ENCODE measurements around the gene P3H4. TPM values are rescaled to one million over a fixed set of nuclear protein-coding genes. Genes with fewer than 3 reads are reported as not detected.
"Not testable (repeated sequence)": the region's sequence is repeated elsewhere in the genome, so short reads cannot be mapped to it uniquely, and the experiment has no call there.

Gene P3H4
- total RNA-seq, 1 donor from 2014 or later, result 24.1 TPM

DNA sequence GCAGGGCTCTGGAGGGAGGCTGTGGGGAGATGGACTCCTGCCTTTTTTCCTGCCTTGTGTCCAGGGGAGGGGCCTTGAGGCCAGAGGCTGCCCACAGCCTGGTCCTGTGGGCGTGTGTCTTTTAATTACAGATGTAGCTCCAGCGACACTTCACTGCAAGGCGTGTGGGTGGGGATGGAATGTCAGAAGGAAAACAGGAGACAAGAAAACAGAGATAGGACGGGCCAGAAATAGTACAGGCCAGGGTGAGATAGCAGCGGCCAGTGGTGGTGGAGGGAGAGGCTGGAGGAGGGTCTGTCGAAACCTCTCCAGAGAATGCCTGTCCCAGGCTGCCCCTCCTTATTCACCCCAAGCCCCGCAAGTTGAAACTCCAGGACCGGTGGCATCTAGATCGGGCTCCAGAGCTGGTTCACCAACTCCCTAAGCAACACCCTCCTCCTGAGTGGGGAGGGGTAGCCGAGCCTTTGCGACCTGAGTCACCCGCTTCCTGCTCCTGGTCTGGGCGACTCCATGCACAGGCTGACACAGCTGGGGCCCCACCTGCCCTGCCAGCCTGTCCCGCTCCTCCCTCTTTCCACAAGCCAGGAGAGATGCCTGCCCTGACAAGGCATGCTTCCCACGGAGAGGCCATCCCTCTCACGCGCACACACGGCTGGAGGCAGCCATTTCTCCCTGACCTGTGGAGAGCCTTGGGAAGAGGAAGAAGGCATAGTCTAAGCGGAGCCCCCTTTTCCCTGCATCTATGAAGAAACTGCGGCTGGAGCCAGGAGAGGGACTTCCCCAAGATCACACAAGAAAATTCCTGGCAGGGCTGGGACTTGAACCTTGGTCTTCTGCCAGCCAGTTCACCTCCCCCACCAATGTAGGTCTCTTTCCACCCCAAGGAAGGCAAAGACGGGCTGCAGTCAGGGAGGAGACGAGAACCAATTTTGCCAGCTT, 18.6 kb downstream of the P3H4 start:
- DNase-seq (ENCODE audit: low spot score), result peak; percentile 68

DNA sequence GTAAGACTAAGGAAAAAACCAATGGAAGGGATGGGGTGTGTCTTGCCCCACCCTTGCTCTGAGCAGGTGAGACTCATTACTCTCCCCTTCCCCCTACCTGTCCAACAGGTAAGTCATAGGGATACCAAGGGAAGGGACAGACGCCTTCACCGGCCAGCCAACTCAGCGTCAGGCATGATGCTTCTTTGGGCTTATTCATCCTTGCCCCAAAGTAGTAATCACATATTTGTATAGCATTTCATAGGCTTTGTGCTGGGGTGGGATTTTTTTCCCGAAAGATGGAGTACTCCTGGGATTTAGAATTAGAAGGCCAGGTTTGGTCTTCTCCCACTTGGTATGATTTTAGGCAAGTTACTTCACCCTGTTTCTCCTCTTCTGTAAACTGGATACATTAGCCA, 24.7 kb downstream of the P3H4 start:
- DNase-seq (ENCODE audit: low spot score), result no peak

DNA sequence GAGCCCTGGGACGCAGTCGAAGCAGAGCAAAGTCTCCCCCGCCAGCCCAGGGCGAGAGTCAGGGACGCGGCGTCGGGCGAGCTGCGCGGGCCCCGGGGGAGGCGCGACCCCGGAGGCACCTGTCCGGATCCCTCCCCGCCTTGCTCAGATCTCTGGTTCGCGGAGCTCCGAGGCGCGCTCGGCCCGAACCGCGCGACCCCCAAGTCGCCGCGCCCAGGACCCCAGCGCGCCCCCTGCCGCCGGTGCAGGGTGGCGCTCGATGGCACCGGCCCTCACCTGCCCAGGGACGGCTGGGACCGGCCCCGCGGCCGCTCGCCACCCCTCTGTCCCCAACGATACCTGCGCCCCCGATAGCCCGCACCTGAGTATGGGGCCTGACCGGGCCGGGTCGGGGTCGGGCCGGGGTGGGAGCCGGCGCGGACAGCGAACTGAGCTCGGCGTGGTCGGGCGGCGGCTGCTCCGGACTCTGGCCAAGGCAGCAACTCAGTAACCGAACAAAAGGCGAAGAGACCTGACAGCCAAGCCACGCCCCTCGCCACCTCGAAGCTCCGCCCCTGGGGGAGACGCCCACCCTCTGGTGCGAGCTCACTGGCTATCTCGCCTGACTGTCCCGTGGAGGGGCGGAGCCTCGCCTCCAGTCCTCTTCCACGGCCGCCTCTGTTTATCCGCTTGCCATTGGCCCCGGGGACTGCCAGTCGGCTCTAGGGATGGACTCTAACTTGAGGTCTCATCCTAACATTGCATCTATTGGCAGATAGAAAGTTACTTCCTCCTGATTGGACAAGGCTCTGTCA, 25.3 kb downstream of the P3H4 start, which contains the start of gene JUP:
Gene JUP, minus strand, starts transcription at position 485 of the 794 bp plus-strand sequence. CDS start 14,857 bp downstream, outside the sequence.
- peak; percentile 100 for DNase-seq (ENCODE audit: low spot score)

DNA sequence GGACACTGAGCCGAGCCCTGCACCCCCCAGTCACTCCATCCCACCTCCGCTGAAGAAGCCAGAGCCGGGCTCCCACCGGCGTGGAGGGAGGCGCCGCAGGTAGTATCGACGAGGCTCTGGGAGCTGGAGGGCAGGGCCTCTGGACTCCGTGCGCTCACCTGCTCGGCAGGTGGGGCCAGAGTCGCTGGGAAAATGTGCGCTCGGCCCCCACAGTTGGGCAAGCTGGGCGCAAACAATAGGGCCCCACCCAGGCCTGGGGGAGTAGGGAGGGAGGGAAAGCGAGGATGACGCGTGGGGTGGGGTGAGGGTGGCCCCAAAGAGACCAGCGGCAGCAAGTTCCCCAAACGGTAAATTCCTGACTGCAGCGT, 25.9 kb downstream of the P3H4 start:
- peak; percentile 75 for DNase-seq (ENCODE audit: low spot score)

DNA sequence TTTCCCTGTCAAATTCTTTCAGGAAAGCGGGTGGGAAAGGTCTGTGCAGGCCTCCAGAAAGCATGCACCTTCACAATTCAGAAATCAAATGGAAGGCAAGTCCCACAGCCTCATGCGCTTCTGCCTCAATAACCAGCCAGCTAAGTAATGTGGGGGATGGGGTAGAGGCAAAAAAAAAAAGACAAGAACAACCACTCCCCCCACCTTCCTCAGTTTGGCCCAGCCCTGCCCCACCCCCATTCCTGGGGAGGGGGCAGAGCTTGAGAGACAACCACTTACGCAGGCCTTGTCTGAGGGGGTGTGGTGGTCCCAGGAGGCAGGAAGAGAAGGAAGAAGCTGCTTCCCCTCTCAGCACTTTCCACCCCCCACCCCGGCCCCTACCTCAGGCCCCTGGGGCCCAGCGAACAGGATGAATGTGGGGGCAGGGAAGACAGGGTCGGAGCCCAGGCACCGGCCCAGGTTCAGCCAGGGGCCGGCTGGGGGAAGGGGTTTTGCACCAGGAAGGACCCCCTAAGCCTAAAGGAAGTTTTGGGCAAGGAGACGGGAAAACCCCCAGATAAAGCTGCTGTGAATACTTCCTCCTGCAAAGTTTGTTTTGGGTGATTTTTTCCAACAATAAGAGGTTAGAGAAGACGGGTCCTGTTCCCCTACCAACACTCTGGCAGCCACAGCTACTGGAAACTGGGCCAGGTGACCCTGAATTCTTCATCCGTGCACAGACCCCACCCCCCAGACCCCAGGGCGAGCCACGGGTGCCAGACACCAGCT, 26.5 kb downstream of the P3H4 start:
- no peak for DNase-seq (ENCODE audit: low spot score)

DNA sequence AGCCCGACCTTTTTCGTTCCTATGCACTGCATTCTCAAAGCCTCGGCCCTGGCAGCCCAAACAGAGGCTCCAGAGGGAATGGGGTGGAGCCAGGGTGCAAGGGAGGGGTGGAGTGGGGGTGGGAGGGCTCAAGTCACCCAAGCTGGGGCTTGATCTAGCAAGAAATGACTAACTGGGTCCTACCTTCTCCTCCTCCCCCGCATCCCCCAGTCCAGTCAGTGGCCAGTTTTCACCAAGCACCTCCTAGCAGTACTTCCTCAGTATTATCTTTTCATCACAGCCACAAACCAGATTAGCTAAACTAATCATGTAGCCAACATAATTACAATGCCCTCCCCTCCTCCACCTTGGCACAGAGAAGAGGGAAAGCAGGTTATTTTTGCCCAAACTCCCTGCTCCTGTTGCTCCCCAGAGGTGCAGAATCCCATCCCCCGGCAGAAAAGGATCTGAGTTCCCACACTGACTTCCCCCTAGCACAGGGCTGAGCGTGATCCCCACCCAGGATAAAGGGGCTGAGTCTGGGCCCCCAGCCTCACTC, 27.5 kb downstream of the P3H4 start:
- DNase-seq (ENCODE audit: low spot score), result no peak

DNA sequence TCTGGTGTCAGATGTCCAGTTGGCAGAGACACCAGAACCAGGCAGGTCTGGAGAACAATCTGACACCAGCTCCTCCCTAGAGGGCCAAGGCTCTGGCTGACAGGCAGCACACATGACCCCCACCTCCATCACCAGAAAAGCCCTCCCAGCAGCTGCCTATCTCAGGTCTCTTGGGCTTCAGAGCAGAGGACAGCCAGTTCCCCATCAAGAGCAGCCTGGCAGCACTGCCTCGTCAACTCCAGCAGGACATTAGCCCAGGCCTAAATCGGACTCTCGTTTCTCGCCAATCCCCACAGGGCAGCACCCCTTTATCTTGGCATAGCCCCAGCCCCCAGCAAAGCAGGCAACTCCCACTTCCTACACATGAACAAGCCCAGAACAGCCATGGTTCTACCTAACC, 29.6 kb downstream of the P3H4 start:
- no peak for DNase-seq (ENCODE audit: low spot score)

DNA sequence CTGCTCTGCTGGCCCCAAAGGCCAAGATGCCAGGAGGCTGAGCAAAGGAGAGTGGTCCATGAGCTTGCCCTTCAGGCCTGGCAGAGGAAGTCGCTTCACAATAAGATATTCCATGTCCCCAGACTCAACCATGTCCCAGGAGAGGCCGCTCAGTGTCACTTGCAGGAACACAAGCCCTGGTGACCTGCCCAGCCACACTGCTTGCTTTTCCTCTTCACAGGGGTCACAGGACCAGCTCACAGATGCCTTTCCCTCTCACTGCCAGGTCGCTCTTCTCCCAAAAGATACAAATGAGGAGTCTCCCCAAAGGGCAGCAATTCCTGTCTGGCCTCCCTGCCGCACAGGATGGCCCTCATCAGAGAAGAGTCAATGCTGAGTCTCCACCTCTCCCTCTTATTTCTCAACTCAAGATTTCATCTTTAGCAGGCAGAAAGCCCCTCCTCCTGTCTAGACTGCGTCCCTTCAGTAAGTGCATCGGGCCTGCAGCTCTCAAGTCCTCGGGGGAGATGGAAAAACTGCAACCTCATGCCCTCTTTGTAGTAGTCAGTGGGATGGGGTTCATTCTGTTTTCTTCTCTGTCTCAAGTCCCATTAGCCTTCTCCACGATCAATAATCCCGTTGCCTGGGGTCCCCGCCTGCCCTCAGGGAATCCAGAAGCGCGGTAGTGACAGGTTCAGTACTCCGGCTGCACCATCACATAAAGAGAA, 30.2 kb downstream of the P3H4 start:
- no peak for DNase-seq (ENCODE audit: low spot score)

DNA sequence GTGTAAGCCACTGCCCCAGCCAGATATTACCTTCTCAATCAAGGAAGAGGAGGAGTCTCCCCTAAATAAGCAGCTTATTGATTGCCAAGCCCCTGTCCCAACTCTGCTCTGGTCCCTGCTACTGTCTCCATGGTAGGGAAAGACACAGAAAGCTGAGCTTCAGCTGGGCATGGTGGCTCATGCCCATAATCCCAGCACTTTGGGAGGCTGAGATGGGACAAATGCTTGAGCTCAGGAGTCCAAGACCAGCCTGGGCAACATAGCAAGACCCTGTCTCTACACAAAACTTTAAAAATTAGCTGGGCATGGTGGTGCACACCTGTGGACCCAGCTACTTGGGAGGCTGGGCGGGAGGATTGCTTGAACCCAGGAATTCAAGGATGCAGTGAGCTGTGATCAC, 31.8 kb downstream of the P3H4 start:
- no peak for DNase-seq (ENCODE audit: low spot score)

DNA sequence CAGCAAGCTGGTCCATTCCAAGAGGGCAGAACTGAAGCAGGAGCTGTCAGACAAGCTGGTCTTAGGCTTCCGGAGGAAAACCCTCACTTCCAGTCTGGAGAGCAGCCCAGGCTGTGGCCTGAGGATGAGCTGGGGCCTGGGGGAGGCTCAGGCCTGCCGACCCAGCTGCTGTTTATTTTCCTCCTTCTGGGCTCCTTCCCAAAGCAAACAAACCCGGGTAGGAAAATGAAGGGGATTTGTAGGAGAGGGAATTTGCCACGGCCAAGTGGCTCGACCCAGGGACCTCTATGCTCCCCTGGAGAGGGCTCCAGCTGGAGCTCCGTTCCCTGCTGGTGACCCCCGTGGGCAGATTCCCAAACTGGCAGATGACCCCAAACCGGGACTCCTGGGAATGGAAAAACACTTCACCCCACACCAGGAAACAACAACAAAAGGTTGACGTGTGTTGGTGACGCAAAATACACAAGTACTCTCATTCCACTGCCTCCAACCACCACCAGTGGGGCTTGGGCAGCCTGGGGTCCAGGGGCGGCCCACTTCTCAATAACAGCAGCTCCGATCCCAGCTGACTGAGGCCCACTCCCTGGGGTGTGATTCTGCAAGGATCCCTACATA, 34.1 kb downstream of the P3H4 start:
- peak; percentile 75 for DNase-seq (ENCODE audit: low spot score)

DNA sequence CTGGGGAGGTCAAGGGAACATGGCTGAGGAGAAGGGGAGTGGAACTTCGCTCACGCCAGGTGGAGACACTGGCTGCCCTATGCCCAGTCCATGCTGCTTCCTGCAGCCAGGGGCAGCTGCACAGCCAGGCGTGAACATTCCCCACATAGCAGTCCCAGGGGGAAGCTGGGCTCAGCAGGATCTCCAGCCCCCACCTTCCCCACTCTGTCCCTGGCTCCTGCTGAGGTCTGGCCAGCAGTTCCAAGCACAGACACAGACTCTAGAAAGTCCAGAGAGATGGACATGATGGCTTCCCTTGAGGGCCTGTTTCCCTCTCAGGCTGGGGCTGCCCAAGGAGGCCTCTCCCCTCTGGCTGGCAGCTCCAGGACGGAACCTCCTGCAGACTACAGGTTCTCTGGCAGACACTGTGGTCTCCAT, 34.6 kb downstream of the P3H4 start:
- peak; percentile 37 for DNase-seq (ENCODE audit: low spot score)

DNA sequence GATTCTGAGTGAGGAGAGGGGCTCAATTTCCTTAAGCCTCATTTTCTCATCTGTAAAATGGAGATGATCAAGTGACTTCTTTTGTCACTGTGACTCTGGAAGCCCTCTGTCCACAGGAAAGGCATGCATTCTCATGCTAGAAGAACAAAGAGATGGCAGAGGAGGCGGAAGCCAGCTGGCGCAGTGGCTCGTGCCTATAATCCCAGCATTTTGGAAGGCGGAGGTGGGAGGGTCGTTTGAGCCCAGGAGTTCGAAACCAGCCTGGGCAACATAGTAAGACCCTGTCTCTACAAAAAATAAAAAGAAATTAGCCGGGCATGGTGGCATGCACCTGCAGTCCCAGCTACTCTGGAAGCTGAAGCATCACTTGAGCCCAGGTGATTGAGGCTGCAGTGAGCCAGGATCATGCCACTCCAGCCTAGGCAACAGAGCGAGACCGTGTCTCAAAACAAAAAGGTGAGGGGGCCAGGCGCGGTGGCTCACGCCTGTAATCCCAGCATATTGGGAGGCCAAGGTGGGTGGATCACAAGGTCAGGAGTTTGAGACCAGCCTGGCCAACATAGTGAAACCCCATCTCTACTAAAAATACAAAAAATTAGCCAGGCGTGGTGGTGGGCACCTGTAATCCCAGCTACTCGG, 35.4 kb downstream of the P3H4 start:
- DNase-seq (ENCODE audit: low spot score), result not testable (repeated sequence)

DNA sequence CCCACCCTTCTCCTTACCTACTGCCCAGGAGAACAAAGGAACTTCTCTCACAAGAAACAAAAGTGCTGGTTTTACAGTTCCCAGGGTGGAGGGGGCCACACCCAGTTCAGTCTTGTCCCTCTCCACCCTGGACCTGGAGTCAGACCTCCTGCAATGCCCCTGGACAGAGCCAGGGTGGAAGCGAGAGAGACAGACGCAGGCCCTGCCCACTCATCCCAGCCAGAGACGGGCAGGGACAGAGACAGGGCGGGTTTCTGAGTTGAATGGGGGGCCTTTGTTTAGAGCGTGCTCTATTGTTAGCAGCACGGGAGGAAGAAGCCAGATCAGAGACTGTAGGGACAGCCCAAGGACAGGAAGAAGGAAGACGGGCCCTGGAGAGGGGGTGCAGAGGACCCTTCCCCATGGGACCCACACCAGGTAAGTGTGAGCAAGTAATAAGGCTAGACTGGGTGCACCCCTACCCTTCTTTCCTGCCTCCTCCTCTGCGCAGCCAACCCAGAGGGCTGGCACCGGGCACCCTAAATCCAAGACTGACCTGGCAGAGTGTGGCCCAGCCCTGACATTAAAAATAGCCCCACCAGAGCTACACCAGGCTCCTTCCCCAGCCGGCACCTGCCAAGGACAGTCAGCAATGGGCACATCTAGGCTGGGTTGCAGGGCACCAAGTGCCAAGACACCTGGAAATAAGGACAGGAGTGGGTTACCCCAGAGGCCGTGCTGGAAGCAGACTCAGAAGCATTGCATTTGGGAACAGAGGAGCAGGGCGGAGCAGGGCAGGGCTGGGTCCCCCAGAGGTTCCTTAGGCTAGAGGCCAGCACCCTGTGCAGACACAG, 36.1 kb downstream of the P3H4 start:
- no peak for DNase-seq (ENCODE audit: low spot score)

DNA sequence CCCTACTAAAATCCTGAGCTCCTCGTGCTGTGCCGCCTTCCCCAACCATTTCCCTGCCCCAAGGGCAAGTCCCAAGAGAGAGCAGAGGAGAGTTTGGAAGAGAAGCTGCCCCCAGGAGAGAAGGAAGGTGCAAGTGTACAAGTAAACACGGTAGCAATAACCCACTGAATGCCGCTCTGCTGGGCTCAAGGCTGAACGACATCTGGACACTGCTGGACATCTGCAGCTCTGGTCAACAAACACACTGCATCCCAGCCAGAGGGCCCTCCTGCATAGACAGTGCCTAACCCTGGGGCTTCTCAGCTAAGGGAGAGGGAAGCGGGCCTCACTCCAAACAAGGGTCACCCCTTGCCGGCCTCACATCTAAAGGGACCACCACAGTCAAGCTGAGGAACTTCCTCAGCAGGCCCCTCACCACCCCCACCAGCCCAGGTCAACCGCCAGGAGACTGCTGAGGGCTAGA, 38.0 kb downstream of the P3H4 start:
- no peak for DNase-seq (ENCODE audit: low spot score)

DNA sequence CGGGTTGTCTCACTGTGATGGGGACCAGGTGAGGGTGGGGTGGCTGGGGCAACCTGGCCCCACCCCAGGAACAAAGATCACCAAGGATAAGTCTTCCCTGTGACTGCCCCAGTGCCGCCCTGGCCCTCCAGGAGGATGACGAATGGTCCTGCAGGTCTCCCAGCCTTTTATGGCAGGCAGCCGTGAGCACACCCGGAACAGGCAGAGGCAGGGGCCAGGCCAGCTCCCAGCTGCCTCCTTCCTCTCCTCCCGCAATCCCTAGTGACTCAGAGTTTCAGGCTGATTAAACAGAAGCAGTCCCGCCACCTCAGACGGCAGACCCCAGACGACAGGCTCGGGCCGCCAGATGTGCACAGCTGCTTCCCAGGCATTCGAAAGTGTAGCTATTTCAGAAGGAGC, 38.6 kb downstream of the P3H4 start:
- DNase-seq (ENCODE audit: low spot score), result peak; percentile 87

DNA sequence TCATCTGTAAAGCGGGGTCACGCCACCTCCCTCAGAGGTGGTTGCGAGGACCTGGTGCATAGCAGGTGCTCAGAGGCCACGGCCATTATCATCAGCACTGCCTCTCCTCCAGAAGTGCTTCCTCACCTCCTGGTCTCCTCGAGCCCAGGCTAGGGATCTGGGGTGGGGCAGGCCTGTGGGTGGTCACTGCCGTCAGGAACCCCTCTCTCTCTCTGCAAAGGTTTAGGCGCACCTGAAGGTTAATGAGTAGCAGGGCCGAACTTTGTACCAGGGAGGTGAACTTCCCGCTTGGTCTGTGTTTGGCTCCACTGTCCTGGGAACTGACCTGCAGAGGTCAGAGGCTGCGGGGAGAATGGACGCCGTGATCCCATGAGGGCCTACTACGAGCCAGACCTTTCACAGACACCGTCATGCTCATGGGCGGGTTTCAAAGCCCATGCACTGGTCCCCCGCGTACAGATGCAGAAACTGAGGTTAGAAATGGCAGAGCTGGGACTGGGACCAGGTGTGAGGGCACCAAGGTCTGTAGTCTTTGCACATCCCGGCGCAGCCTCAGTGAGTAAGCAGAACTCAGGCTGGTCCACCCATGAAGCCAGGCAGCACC, 39.1 kb downstream of the P3H4 start:
- DNase-seq (ENCODE audit: low spot score), result peak; percentile 39

DNA sequence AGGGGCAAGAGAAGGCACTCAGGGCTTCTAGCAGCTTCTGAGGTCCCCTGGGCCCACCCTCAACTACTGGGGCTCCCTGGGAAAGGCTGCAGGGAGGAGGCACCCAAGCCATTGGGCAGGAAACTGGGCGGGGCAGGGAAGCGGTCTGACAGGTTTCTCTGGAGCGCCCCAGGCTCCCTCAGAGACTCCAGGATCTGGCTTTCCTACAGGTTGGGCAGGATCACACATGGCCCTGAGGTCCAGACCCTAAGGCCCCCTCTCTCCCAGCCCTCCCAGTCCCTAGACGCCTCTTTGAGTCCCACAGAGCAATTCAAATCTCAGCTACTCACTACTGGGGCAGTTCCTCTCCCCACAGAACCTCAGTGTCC, 39.5 kb downstream of the P3H4 start:
- DNase-seq (ENCODE audit: low spot score), result peak; percentile 78

DNA sequence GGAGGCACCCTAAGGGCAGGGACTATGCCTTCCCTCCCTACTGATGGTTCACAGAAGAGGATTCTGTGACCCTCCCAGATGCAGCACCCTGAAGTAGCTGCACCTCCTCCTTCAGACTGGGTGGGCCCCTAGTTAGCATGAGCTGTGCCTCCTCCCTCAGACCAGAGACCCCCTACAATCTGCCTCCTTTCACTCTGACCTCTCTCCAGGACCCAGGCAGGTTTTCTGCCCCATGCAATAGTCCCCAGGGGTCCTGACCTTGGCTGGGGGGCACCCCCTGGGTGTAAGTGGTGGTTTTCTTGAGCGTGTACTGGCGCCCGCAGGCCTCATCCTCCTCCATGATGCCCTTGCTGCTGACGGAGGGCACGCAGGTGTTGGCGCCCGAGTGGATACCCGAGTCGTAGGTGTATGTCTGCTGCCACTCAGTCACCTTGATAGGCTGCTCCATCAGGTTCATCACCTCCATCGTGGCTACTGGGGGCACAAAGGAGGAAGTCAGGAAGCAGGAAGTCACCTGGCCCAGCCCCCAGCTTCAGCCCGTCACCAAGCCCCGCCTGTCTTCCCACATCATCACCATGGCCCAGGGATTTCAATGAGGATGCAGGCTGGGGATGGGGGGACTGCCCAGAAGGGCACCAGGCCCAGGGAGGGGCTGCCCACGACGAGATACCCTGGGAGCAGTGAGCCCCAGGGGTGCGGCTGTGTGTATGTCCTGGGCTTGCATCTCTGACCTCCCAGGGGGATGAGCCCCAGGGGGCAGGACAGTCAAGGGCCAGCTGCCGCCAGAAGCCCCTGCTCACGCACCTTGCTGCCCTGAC, 40.2 kb downstream of the P3H4 start:
- DNase-seq (ENCODE audit: low spot score), result no peak
